WERI-Rb-1 (cell line): Measurements from ENCODE around the gene USP2.

Experiments
- DNase-seq: peaks from one replicate; pipeline ENCODE4 v3.0.0-alpha.2; 2020
- H3K27ac ChIP-seq: fragments of 250-450 bp; sonication (Bioruptor Pico); 2 replicates; pipeline ENCODE4 v1.5.1; 2020; ENCODE audit warnings: mild to moderate bottlenecking, moderate library complexity
- H3K27me3 ChIP-seq: fragments of 250-450 bp; sonication (Bioruptor Pico); 2 replicates; pipeline ENCODE4 v1.5.1; 2021; ENCODE audit warnings: mild to moderate bottlenecking, low read depth, moderate library complexity; ENCODE audit not compliant: insufficient read depth, severe bottlenecking
- H3K36me3 ChIP-seq: fragments of 250-450 bp; sonication (Bioruptor Pico); 2 replicates; pipeline ENCODE4 v1.5.1; 2020; ENCODE audit warnings: mild to moderate bottlenecking, moderate library complexity
- H3K4me3 ChIP-seq: 2 replicates; pipeline ENCODE4 v1.5.1; 2011; ENCODE audit warnings: low read depth, mild to moderate bottlenecking, control low read depth, low read length
- H3K9me3 ChIP-seq: fragments of 250-450 bp; sonication (Bioruptor Pico); 2 replicates; pipeline ENCODE4 v1.5.1; 2021; ENCODE audit warnings: mild to moderate bottlenecking, moderate library complexity; ENCODE audit not compliant: severe bottlenecking
- CTCF ChIP-seq: IDR thresholded peaks from 2 replicates; pipeline ENCODE4 v1.5.1; 2011; ENCODE audit warnings: low read depth, mild to moderate bottlenecking, control low read depth, inconsistent platforms, low read length

Gene USP2

GRCh38 chr11:119347242-119347641 lies 34.2 kb downstream of the USP2 start:
- no peaks in the 10 kb centered on the region for H3K36me3 ChIP-seq
- no peak overlapping the region for H3K27ac ChIP-seq
- H3K27me3 ChIP-seq: no peaks in the 10 kb centered on the region
- no peak for DNase-seq
- no peaks in the 10 kb centered on the region for H3K9me3 ChIP-seq
- TF ChIP-seq CTCF: no peak
- no peak overlapping the region for H3K4me3 ChIP-seq

- Histone ChIP-seq H3K4me3 (no peak within 1 kb of the TSS), H3K27me3 (no peaks in the 10 kb centered on the region), H3K9me3 (no peaks in the 10 kb centered on the region), H3K36me3 (no peaks in the 10 kb centered on the region), H3K27ac (no peak within 1 kb of the TSS)
- DNase-seq: no peak
- no peak for TF ChIP-seq CTCF
These were observed 34.9 kb downstream of the USP2 start, which contains the start of gene MFRP for GRCh38 chr11:119346605-119347004. Gene MFRP, minus strand, starts transcription at chr11:119346705. Its CDS starts 192 bp downstream, at chr11:119346513.

GRCh38 chr11:119345685-119346084 lies 35.8 kb downstream of the USP2 start:
- no peaks in the 10 kb centered on the region for H3K36me3 ChIP-seq
- H3K27ac ChIP-seq: no peak overlapping the region
- DNase-seq: no peak
- no peak for TF ChIP-seq CTCF
- H3K4me3 ChIP-seq: no peak overlapping the region
- peaks cover 9% of the 10 kb centered on the region for H3K27me3 ChIP-seq
- H3K9me3 ChIP-seq: no peaks in the 10 kb centered on the region

GRCh38 chr11:119344291-119345010 lies 37.0 kb downstream of the USP2 start:
- no peaks in the 10 kb centered on the region for H3K9me3 ChIP-seq
- no peak for TF ChIP-seq CTCF
- H3K27me3 ChIP-seq: peaks cover 15% of the 10 kb centered on the region

GRCh38 chr11:119343726-119344125 lies 37.8 kb downstream of the USP2 start:
- H3K36me3 ChIP-seq: no peaks in the 10 kb centered on the region
- TF ChIP-seq CTCF: no peak
- no peaks in the 10 kb centered on the region for H3K9me3 ChIP-seq
- no peak overlapping the region for H3K27ac ChIP-seq
- H3K27me3 ChIP-seq: peaks cover 22% of the 10 kb centered on the region
- no peak overlapping the region for H3K4me3 ChIP-seq
- no peak for DNase-seq

More at GRCh38 chr11:119344291-119345010, 37.0 kb downstream of the USP2 start:
- Histone ChIP-seq H3K36me3 (no peaks in the 10 kb centered on the region), H3K4me3 (no peak overlapping the region), H3K27ac (no peak overlapping the region)
- no peak for DNase-seq
